ENCODE results near the gene COPS3. TPM values are rescaled to one million over a fixed set of nuclear protein-coding genes. Genes with fewer than 3 reads are reported as not detected.
"Not testable (repeated sequence)": the region's sequence is repeated elsewhere in the genome, so short reads cannot be mapped to it uniquely, and the experiment has no call there.

Gene COPS3
- total RNA-seq, 2 experiments from 2014 or later = 103 to 104 TPM

- H3K4me3 Mint-ChIP-seq = no peak overlapping the region
- H3K9me3 Mint-ChIP-seq = no peaks in the 10 kb centered on the region
- intact Hi-C loops (cut with micrococcal nuclease) = no loop called here
- H3K27ac Mint-ChIP-seq = no peak overlapping the region
- no peaks in the 10 kb centered on the region for H3K27me3 Mint-ChIP-seq (ENCODE audit: low read depth)
- no peaks in the 10 kb centered on the region for H3K4me1 Mint-ChIP-seq (ENCODE audit: low read depth)
- DNase-seq = no peak
- peaks cover 42% of the 10 kb centered on the region for H3K36me3 Mint-ChIP-seq (ENCODE audit: low read depth)
- CTCF ChIA-PET = interaction anchor here (0.6 to 1.1 kb wide), 5 partner anchors 13 to 489 kb away, joined by 3 to 6 read pairs (median 3); no protein-coding TSS in a partner anchor
Observed at GRCh38 chr17:17256316-17256715, 24.7 kb downstream of the COPS3 start.

GRCh38 chr17:17255689-17256088 is 25.4 kb downstream of the COPS3 start:
- peaks cover 40% of the 10 kb centered on the region for H3K36me3 Mint-ChIP-seq (ENCODE audit: low read depth)

GRCh38 chr17:17254036-17254435 is 27.0 kb downstream of the COPS3 start:
- CTCF ChIA-PET = no interaction called here
- DNase-seq = no peak
- Mint-ChIP-seq H3K36me3 (ENCODE audit: low read depth) (peaks cover 36% of the 10 kb centered on the region), H3K27ac (no peak overlapping the region), H3K9me3 (no peaks in the 10 kb centered on the region), H3K4me3 (no peak overlapping the region), H3K27me3 (ENCODE audit: low read depth) (no peaks in the 10 kb centered on the region), H3K4me1 (ENCODE audit: low read depth) (no peaks in the 10 kb centered on the region)
- intact Hi-C loops (cut with micrococcal nuclease) = no loop called here

More at GRCh38 chr17:17255689-17256088, 25.4 kb downstream of the COPS3 start:
- H3K4me3 Mint-ChIP-seq; H3K27me3 Mint-ChIP-seq (ENCODE audit: low read depth); H3K27ac Mint-ChIP-seq; H3K4me1 Mint-ChIP-seq (ENCODE audit: low read depth); H3K9me3 Mint-ChIP-seq; intact Hi-C loops (cut with micrococcal nuclease); DNase-seq: not testable (repeated sequence)
- CTCF ChIA-PET = interaction anchor here (0.6 to 0.9 kb wide), 6 partner anchors 14 to 490 kb away, joined by 3 to 6 read pairs (median 3); no protein-coding TSS in a partner anchor

GRCh38 chr17:17253406-17253805 is 27.6 kb downstream of the COPS3 start:
- no peak overlapping the region for H3K27ac Mint-ChIP-seq
- H3K4me1 Mint-ChIP-seq (ENCODE audit: low read depth) = no peaks in the 10 kb centered on the region
- H3K9me3 Mint-ChIP-seq = no peaks in the 10 kb centered on the region
- H3K4me3 Mint-ChIP-seq = no peak overlapping the region
- intact Hi-C loops (cut with micrococcal nuclease) = no loop called here
- CTCF ChIA-PET = no interaction called here
- H3K27me3 Mint-ChIP-seq (ENCODE audit: low read depth) = no peaks in the 10 kb centered on the region
- no peak for DNase-seq
- peaks cover 32% of the 10 kb centered on the region for H3K36me3 Mint-ChIP-seq (ENCODE audit: low read depth)

GRCh38 chr17:17252149-17252661 is 28.8 kb downstream of the COPS3 start:
- Mint-ChIP-seq H3K27ac (no peak overlapping the region), H3K4me1 (ENCODE audit: low read depth) (no peaks in the 10 kb centered on the region), H3K27me3 (ENCODE audit: low read depth) (no peaks in the 10 kb centered on the region), H3K36me3 (ENCODE audit: low read depth) (peaks cover 34% of the 10 kb centered on the region), H3K4me3 (no peak overlapping the region), H3K9me3 (no peaks in the 10 kb centered on the region)
- CTCF ChIA-PET = no interaction called here
- intact Hi-C loops (cut with micrococcal nuclease) = no loop called here
- no peak for DNase-seq

GRCh38 chr17:17246879-17247278 is 34.2 kb downstream of the COPS3 start:
- Mint-ChIP-seq H3K9me3 (no peaks in the 10 kb centered on the region), H3K4me1 (ENCODE audit: low read depth) (no peaks in the 10 kb centered on the region), H3K36me3 (ENCODE audit: low read depth) (peaks cover 18% of the 10 kb centered on the region), H3K27ac (no peak overlapping the region), H3K27me3 (ENCODE audit: low read depth) (no peaks in the 10 kb centered on the region), H3K4me3 (no peak overlapping the region)
- intact Hi-C loops (cut with micrococcal nuclease) = no loop called here
- CTCF ChIA-PET = interaction anchor here (0.6 to 1.1 kb wide), 2 partner anchors 9 to 33 kb away, joined by 3 to 5 read pairs; no protein-coding TSS in a partner anchor
- DNase-seq = no peak

GRCh38 chr17:17243163-17243562 is 37.9 kb downstream of the COPS3 start:
- H3K9me3 Mint-ChIP-seq = no peaks in the 10 kb centered on the region
- peaks cover 14% of the 10 kb centered on the region for H3K36me3 Mint-ChIP-seq (ENCODE audit: low read depth)
- H3K4me1 Mint-ChIP-seq (ENCODE audit: low read depth) = peaks cover 15% of the 10 kb centered on the region
- H3K27ac Mint-ChIP-seq = no peak overlapping the region
- intact Hi-C loops (cut with micrococcal nuclease) = no loop called here
- CTCF ChIA-PET = no interaction called here
- DNase-seq = no peak
- no peaks in the 10 kb centered on the region for H3K27me3 Mint-ChIP-seq (ENCODE audit: low read depth)
- no peak overlapping the region for H3K4me3 Mint-ChIP-seq

- peaks cover 7% of the 10 kb centered on the region for H3K36me3 Mint-ChIP-seq (ENCODE audit: low read depth)
- no peaks in the 10 kb centered on the region for H3K9me3 Mint-ChIP-seq
- H3K27ac Mint-ChIP-seq = no peak overlapping the region
- peaks cover 18% of the 10 kb centered on the region for H3K4me1 Mint-ChIP-seq (ENCODE audit: low read depth)
- no peaks in the 10 kb centered on the region for H3K27me3 Mint-ChIP-seq (ENCODE audit: low read depth)
- DNase-seq = no peak
- CTCF ChIA-PET = no interaction called here
- H3K4me3 Mint-ChIP-seq = no peak overlapping the region
- intact Hi-C loops (cut with micrococcal nuclease) = no loop called here
Observed at GRCh38 chr17:17242246-17242645, 38.8 kb downstream of the COPS3 start.

- intact Hi-C loops (cut with micrococcal nuclease) = no loop called here
- no peak overlapping the region for H3K27ac Mint-ChIP-seq
- peaks cover 18% of the 10 kb centered on the region for H3K4me1 Mint-ChIP-seq (ENCODE audit: low read depth)
- no peak for DNase-seq
- no peak overlapping the region for H3K4me3 Mint-ChIP-seq
- H3K36me3 Mint-ChIP-seq (ENCODE audit: low read depth) = peaks cover 3% of the 10 kb centered on the region
- H3K9me3 Mint-ChIP-seq = no peaks in the 10 kb centered on the region
- CTCF ChIA-PET = no interaction called here
- no peaks in the 10 kb centered on the region for H3K27me3 Mint-ChIP-seq (ENCODE audit: low read depth)
Observed at GRCh38 chr17:17241656-17242055, 39.4 kb downstream of the COPS3 start.

GRCh38 chr17:17239832-17240231 is 41.2 kb downstream of the COPS3 start:
- H3K4me1 Mint-ChIP-seq (ENCODE audit: low read depth) = peaks cover 31% of the 10 kb centered on the region
- DNase-seq = no peak
- H3K36me3 Mint-ChIP-seq (ENCODE audit: low read depth) = no peaks in the 10 kb centered on the region
- CTCF ChIA-PET = interaction anchor here (0.7 kb wide), 1 partner anchor 472 kb away, joined by 4 read pairs; no protein-coding TSS in a partner anchor
- no peaks in the 10 kb centered on the region for H3K27me3 Mint-ChIP-seq (ENCODE audit: low read depth)
- H3K4me3 Mint-ChIP-seq = no peak overlapping the region
- H3K9me3 Mint-ChIP-seq = no peaks in the 10 kb centered on the region
- intact Hi-C loops (cut with micrococcal nuclease) = loop anchor here (10.0 kb wide), 1 partner anchor 235 kb away; no protein-coding TSS in a partner anchor
- no peak overlapping the region for H3K27ac Mint-ChIP-seq

- intact Hi-C loops (cut with micrococcal nuclease) = loop anchor here (1.0 to 10.0 kb wide), 6 partner anchors 31 to 232 kb away; partner anchors contain the start of genes COPS3 and PLD6
- Mint-ChIP-seq H3K27ac (peak within 1 kb of the TSS; percentile 95), H3K4me3 (peak within 1 kb of the TSS; percentile 91), H3K27me3 (ENCODE audit: low read depth) (no peaks in the 10 kb centered on the region), H3K36me3 (ENCODE audit: low read depth) (no peaks in the 10 kb centered on the region), H3K4me1 (ENCODE audit: low read depth) (peaks cover 31% of the 10 kb centered on the region), H3K9me3 (no peaks in the 10 kb centered on the region)
- DNase-seq = peak; percentile 88
- CTCF ChIA-PET = interaction anchor here (0.8 to 1.5 kb wide), 3 partner anchors 12 to 95 kb away, joined by 3 read pairs; no protein-coding TSS in a partner anchor
Observed at GRCh38 chr17:17237026-17237799, 43.8 kb downstream of the COPS3 start, which contains the start of gene FLCN. Gene FLCN (minus strand): TSS chr17:17237168. CDS start chr17:17228137, 9,031 bp downstream.

- Mint-ChIP-seq H3K27me3 (ENCODE audit: low read depth) (no peaks in the 10 kb centered on the region), H3K36me3 (ENCODE audit: low read depth) (peaks cover 2% of the 10 kb centered on the region), H3K4me1 (ENCODE audit: low read depth) (peaks cover 31% of the 10 kb centered on the region), H3K9me3 (no peaks in the 10 kb centered on the region), H3K4me3 (peak overlapping the region; percentile 91), H3K27ac (peak overlapping the region; percentile 95)
- DNase-seq = peak; percentile 9
- CTCF ChIA-PET = interaction anchor here (0.6 to 1.5 kb wide), 4 partner anchors 11 to 94 kb away, joined by 3 to 6 read pairs (median 4); no protein-coding TSS in a partner anchor
- intact Hi-C loops (cut with micrococcal nuclease) = loop anchor here (1.0 to 10.0 kb wide), 7 partner anchors 30 to 232 kb away; partner anchors contain the start of genes COPS3 and PLD6
Observed at GRCh38 chr17:17236295-17237025, 44.6 kb downstream of the COPS3 start.

All from activated naive CD4-positive, alpha-beta T cell treated with anti-CD3 and anti-CD28 coated beads for 36 hours (primary cell).